Immature natural killer cell (primary cell): Measurements from ENCODE around the gene CCN5. TPM values are rescaled to one million over a fixed set of nuclear protein-coding genes. Genes with fewer than 3 reads are reported as not detected.
A peak's percentile ranks its signal among the peaks of the same experiment; 100 is the strongest.

ENCODE experiments used
- DNase-seq, 3 donors: peaks; one replicate each; pipeline ENCODE4 v3.0.0; 2022; ENCODE audit warnings: mixed read lengths in 1 of 3
- H3K27ac Mint-ChIP-seq, 6 donors: one replicate each; pipeline ENCODE4 v1.8.0; 2020; ENCODE audit warnings: mixed read lengths in 6 of 6, mild to moderate bottlenecking in 5 of 6, inconsistent platforms in 4 of 6, moderate library complexity in 3 of 6
- H3K27me3 Mint-ChIP-seq, 3 donors: one replicate each; pipeline ENCODE4 v1.8.0; 2020 to 2021; ENCODE audit warnings: low read depth in 3 of 3, mild to moderate bottlenecking in 3 of 3, mixed read lengths in 3 of 3, moderate library complexity in 3 of 3, inconsistent platforms in 1 of 3
- H3K36me3 Mint-ChIP-seq, 3 donors: one replicate each; pipeline ENCODE4 v1.8.0; 2020; ENCODE audit warnings: mixed read lengths in 3 of 3, inconsistent platforms in 2 of 3, mild to moderate bottlenecking in 2 of 3
- H3K4me1 Mint-ChIP-seq, 2 donors: one replicate each; pipeline ENCODE4 v1.8.0; 2020; ENCODE audit warnings: inconsistent platforms in 2 of 2, mild to moderate bottlenecking in 2 of 2, mixed read lengths in 2 of 2, moderate library complexity in 1 of 2
- H3K4me3 Mint-ChIP-seq, 5 donors: one replicate each; pipeline ENCODE4 v1.8.0; 2020; ENCODE audit warnings: mild to moderate bottlenecking in 5 of 5, mixed read lengths in 5 of 5, inconsistent platforms in 3 of 5, moderate library complexity in 3 of 5
- H3K9me3 Mint-ChIP-seq, 6 donors: one replicate each; pipeline ENCODE4 v1.8.0; 2020; ENCODE audit warnings: mild to moderate bottlenecking in 6 of 6, mixed read lengths in 6 of 6, inconsistent platforms in 4 of 6, moderate library complexity in 3 of 6
- polyA plus RNA-seq, 3 donors: library from polyadenylated mRNA; unstranded; fragments of 300-500 nt; fragmentation: Illumina TruSeq; gene quantifications; one replicate each; pipeline ENCODE4 v1.2.3, GENCODE V29; 2021

The CCN5 gene
- polyA plus RNA-seq, 3 donors from 2014 or later, result not detected

GRCh38 chr20:44727039-44727438 lies 11.9 kb downstream of the CCN5 start:
- no peak for DNase-seq
- Mint-ChIP-seq H3K4me3 (no peak overlapping the region), H3K9me3 (no peaks in the 10 kb centered on the region), H3K27me3 (peaks cover 2 to 8% (median 3%) of the 10 kb centered on the region in 3 donors), H3K4me1 (no peaks in the 10 kb centered on the region), H3K27ac (no peak overlapping the region), H3K36me3 (no peaks in the 10 kb centered on the region)

- DNase-seq, result no peak
- Mint-ChIP-seq H3K4me3 (no peak overlapping the region), H3K9me3 (no peaks in the 10 kb centered on the region), H3K27me3 (peaks cover 2 to 8% (median 2%) of the 10 kb centered on the region in 3 donors), H3K36me3 (no peaks in the 10 kb centered on the region), H3K27ac (no peak overlapping the region), H3K4me1 (no peaks in the 10 kb centered on the region)
These were observed 12.5 kb downstream of the CCN5 start for GRCh38 chr20:44727651-44728050.

GRCh38 chr20:44728801-44729443 lies 13.8 kb downstream of the CCN5 start:
- Mint-ChIP-seq H3K9me3 (no peaks in the 10 kb centered on the region), H3K4me3 (no peak overlapping the region), H3K27ac (no peak overlapping the region), H3K4me1 (no peaks in the 10 kb centered on the region), H3K27me3 (peaks cover 3 to 5% (median 3%) of the 10 kb centered on the region in 3 donors), H3K36me3 (no peaks in the 10 kb centered on the region)
- DNase-seq, result no peak

- no peaks in the 10 kb centered on the region for H3K9me3 Mint-ChIP-seq
- no peak overlapping the region for H3K4me3 Mint-ChIP-seq
- no peak overlapping the region for H3K27ac Mint-ChIP-seq
- H3K36me3 Mint-ChIP-seq, result no peaks in the 10 kb centered on the region
- peaks cover 3 to 5% (median 3%) of the 10 kb centered on the region in 3 donors for H3K27me3 Mint-ChIP-seq
- no peak for DNase-seq
- no peaks in the 10 kb centered on the region for H3K4me1 Mint-ChIP-seq
These were observed 15.3 kb downstream of the CCN5 start for GRCh38 chr20:44730441-44730840.

GRCh38 chr20:44731657-44732056 lies 16.5 kb downstream of the CCN5 start:
- peaks cover 3 to 5% (median 3%) of the 10 kb centered on the region in 3 donors for H3K27me3 Mint-ChIP-seq

GRCh38 chr20:44732327-44732726 lies 17.2 kb downstream of the CCN5 start:
- no peak for DNase-seq
- peaks cover 3 to 5% (median 3%) of the 10 kb centered on the region in 3 donors for H3K27me3 Mint-ChIP-seq
- peaks cover 8 to 13% of the 10 kb centered on the region in 2 donors for H3K4me1 Mint-ChIP-seq
- H3K36me3 Mint-ChIP-seq, result no peaks in the 10 kb centered on the region
- no peak overlapping the region for H3K27ac Mint-ChIP-seq
- H3K9me3 Mint-ChIP-seq, result no peaks in the 10 kb centered on the region
- H3K4me3 Mint-ChIP-seq, result no peak overlapping the region

More at GRCh38 chr20:44731657-44732056, 16.5 kb downstream of the CCN5 start:
- H3K4me3 Mint-ChIP-seq, result no peak overlapping the region
- DNase-seq, result no peak
- no peak overlapping the region for H3K27ac Mint-ChIP-seq
- no peaks in the 10 kb centered on the region for H3K36me3 Mint-ChIP-seq
- peaks cover 5 to 10% of the 10 kb centered on the region in 2 donors for H3K4me1 Mint-ChIP-seq
- no peaks in the 10 kb centered on the region for H3K9me3 Mint-ChIP-seq

- H3K4me3 Mint-ChIP-seq, result no peak overlapping the region
- H3K27ac Mint-ChIP-seq, result peak overlapping the region in 1 of 6 donors; percentile 30
- peaks cover 8 to 13% of the 10 kb centered on the region in 2 donors for H3K4me1 Mint-ChIP-seq
These were observed 18.3 kb downstream of the CCN5 start for GRCh38 chr20:44733341-44734069.

GRCh38 chr20:44734938-44735337 lies 19.8 kb downstream of the CCN5 start:
- Mint-ChIP-seq H3K36me3 (no peaks in the 10 kb centered on the region), H3K4me3 (no peak overlapping the region), H3K27ac (no peak overlapping the region), H3K9me3 (no peaks in the 10 kb centered on the region), H3K27me3 (peaks cover 1 to 5% (median 3%) of the 10 kb centered on the region in 3 donors), H3K4me1 (peaks cover 8 to 13% of the 10 kb centered on the region in 2 donors)
- DNase-seq, result no peak

More at GRCh38 chr20:44733341-44734069, 18.3 kb downstream of the CCN5 start:
- H3K36me3 Mint-ChIP-seq, result no peaks in the 10 kb centered on the region
- peaks cover 3 to 5% (median 3%) of the 10 kb centered on the region in 3 donors for H3K27me3 Mint-ChIP-seq
- DNase-seq, result peak; percentile 43 to 55 (median 43)
- no peaks in the 10 kb centered on the region for H3K9me3 Mint-ChIP-seq

GRCh38 chr20:44735816-44736169 lies 20.6 kb downstream of the CCN5 start:
- Mint-ChIP-seq H3K4me3 (peak overlapping the region in 1 of 5 donors; percentile 90), H3K27me3 (peaks cover 1 to 4% (median 3%) of the 10 kb centered on the region in 3 donors), H3K4me1 (peaks cover 8 to 13% of the 10 kb centered on the region in 2 donors), H3K27ac (no peak overlapping the region), H3K36me3 (no peaks in the 10 kb centered on the region), H3K9me3 (no peaks in the 10 kb centered on the region)
- no peak for DNase-seq

- Mint-ChIP-seq H3K9me3 (no peaks in the 10 kb centered on the region), H3K4me1 (peaks cover 8 to 13% of the 10 kb centered on the region in 2 donors), H3K27me3 (peaks cover 1 to 4% (median 3%) of the 10 kb centered on the region in 3 donors), H3K27ac (peak overlapping the region in 3 of 6 donors; percentile 23 to 90 (median 79)), H3K36me3 (no peaks in the 10 kb centered on the region), H3K4me3 (peak overlapping the region; percentile 15 to 90 (median 70))
- DNase-seq, result peak; percentile 29 to 40 (median 40)
These were observed 21.2 kb downstream of the CCN5 start for GRCh38 chr20:44736170-44737021.

GRCh38 chr20:44737116-44737515 lies 21.9 kb downstream of the CCN5 start:
- Mint-ChIP-seq H3K4me3 (no peak overlapping the region), H3K4me1 (peaks cover 8 to 13% of the 10 kb centered on the region in 2 donors)
- no peak for DNase-seq

GRCh38 chr20:44738813-44739477 lies 23.8 kb downstream of the CCN5 start:
- Mint-ChIP-seq H3K27ac (peak overlapping the region in 1 of 6 donors; percentile 28), H3K4me3 (no peak overlapping the region), H3K36me3 (no peaks in the 10 kb centered on the region), H3K4me1 (peaks cover 8 to 13% of the 10 kb centered on the region in 2 donors), H3K27me3 (peaks cover 0 to 6% (median 0%) of the 10 kb centered on the region in 3 donors), H3K9me3 (no peaks in the 10 kb centered on the region)
- DNase-seq, result peak in 1 of 3 donors; percentile 26

More at GRCh38 chr20:44737116-44737515, 21.9 kb downstream of the CCN5 start:
- no peaks in the 10 kb centered on the region for H3K9me3 Mint-ChIP-seq
- no peak overlapping the region for H3K27ac Mint-ChIP-seq
- H3K36me3 Mint-ChIP-seq, result no peaks in the 10 kb centered on the region
- peaks cover 3 to 4% (median 4%) of the 10 kb centered on the region in 3 donors for H3K27me3 Mint-ChIP-seq

- Mint-ChIP-seq H3K4me3 (no peak overlapping the region), H3K27ac (no peak overlapping the region)
- no peak for DNase-seq
These were observed 24.8 kb downstream of the CCN5 start for GRCh38 chr20:44739942-44740341.

More at GRCh38 chr20:44739942-44740341, 24.8 kb downstream of the CCN5 start:
- no peaks in the 10 kb centered on the region for H3K9me3 Mint-ChIP-seq
- H3K4me1 Mint-ChIP-seq, result peaks cover 10 to 15% of the 10 kb centered on the region in 2 donors
- peaks cover 4 to 9% (median 5%) of the 10 kb centered on the region in 3 donors for H3K27me3 Mint-ChIP-seq
- no peaks in the 10 kb centered on the region for H3K36me3 Mint-ChIP-seq
